HFF-Myc (cell line): ENCODE data around the gene SYNPO2.

Experiments used
- DNase-seq: peaks from one replicate; pipeline ENCODE4 v3.0.0-alpha.2; 2011; ENCODE audit warnings: low read depth; ENCODE audit errors: extremely low read depth
- H3K4me3 ChIP-seq: replicated peaks from 2 replicates; pipeline ENCODE4 v1.5.1; 2011; ENCODE audit warnings: low read depth, mild to moderate bottlenecking, control low read depth, low read length
- CTCF ChIP-seq: IDR thresholded peaks from 2 replicates; pipeline ENCODE4 v1.5.1; 2012; ENCODE audit warnings: mild to moderate bottlenecking, low read depth, low read length, control low read depth; ENCODE audit errors: missing control alignments

SYNPO2 gene

GRCh38 chr4:118904418-118904817 lies 15.8 kb downstream of the SYNPO2 start:
- no peak for TF ChIP-seq CTCF
- H3K4me3 ChIP-seq = no peak overlapping the region
- DNase-seq = no peak

- TF ChIP-seq CTCF = no peak
- no peak overlapping the region for H3K4me3 ChIP-seq
- no peak for DNase-seq
Measured at GRCh38 chr4:118904935-118905334, 16.3 kb downstream of the SYNPO2 start.

- TF ChIP-seq CTCF = no peak
- no peak for DNase-seq
- no peak overlapping the region for H3K4me3 ChIP-seq
Measured at GRCh38 chr4:118905566-118905965, 16.9 kb downstream of the SYNPO2 start.

GRCh38 chr4:118909173-118909956 lies 20.7 kb downstream of the SYNPO2 start:
- TF ChIP-seq CTCF = no peak
- no peak overlapping the region for H3K4me3 ChIP-seq
- no peak for DNase-seq

GRCh38 chr4:118910221-118910620 lies 21.6 kb downstream of the SYNPO2 start:
- DNase-seq = no peak
- no peak overlapping the region for H3K4me3 ChIP-seq

GRCh38 chr4:118911238-118911703 lies 22.6 kb downstream of the SYNPO2 start:
- no peak overlapping the region for H3K4me3 ChIP-seq
- DNase-seq = no peak
- no peak for TF ChIP-seq CTCF

More at GRCh38 chr4:118910221-118910620, 21.6 kb downstream of the SYNPO2 start:
- no peak for TF ChIP-seq CTCF
